Measurements from ENCODE around the gene TMEM178B. TPM values are rescaled to one million over a fixed set of nuclear protein-coding genes. Genes with fewer than 3 reads are reported as not detected.
A peak's percentile ranks its signal among the peaks of the same experiment; 100 is the strongest.

Gene TMEM178B
- total and polyA plus RNA-seq, 2 of the 13 experiments (the other 11 are each of a cell fraction or from before 2014, with no cell fraction given) = 0.01 to 0.02 TPM

- TF ChIP-seq ZNF687 (CRISPR knock-in tag; IDR thresholded peaks at IDR 0.05) (peak; percentile 41), TFE3 (CRISPR knock-in tag; IDR thresholded peaks at IDR 0.05) (no peak), DNMT3B (CRISPR knock-in tag; conservative IDR thresholded peaks at IDR 0.05) (no peak), FUBP1 (CRISPR knock-in tag; IDR thresholded peaks at IDR 0.05; ENCODE audit: borderline replicate concordance) (no peak), NR0B2 (CRISPR knock-in tag; IDR thresholded peaks at IDR 0.05) (no peak), ZNF574 (CRISPR knock-in tag; IDR thresholded peaks at IDR 0.05) (no peak), ZNF550 (CRISPR knock-in tag; IDR thresholded peaks at IDR 0.05; ENCODE audit: borderline replicate concordance) (no peak), ZNF703 (CRISPR knock-in tag; IDR thresholded peaks at IDR 0.05; ENCODE audit: borderline replicate concordance) (no peak), HBP1 (CRISPR knock-in tag; IDR thresholded peaks at IDR 0.05; ENCODE audit: low read depth) (no peak), ZSCAN20 (CRISPR knock-in tag; IDR thresholded peaks at IDR 0.05; ENCODE audit: borderline replicate concordance) (no peak), AKAP8 (CRISPR knock-in tag; IDR thresholded peaks at IDR 0.05) (no peak), NFE2 (CRISPR knock-in tag; IDR thresholded peaks at IDR 0.05) (no peak)
- TF ChIP-seq, protein P1, sequence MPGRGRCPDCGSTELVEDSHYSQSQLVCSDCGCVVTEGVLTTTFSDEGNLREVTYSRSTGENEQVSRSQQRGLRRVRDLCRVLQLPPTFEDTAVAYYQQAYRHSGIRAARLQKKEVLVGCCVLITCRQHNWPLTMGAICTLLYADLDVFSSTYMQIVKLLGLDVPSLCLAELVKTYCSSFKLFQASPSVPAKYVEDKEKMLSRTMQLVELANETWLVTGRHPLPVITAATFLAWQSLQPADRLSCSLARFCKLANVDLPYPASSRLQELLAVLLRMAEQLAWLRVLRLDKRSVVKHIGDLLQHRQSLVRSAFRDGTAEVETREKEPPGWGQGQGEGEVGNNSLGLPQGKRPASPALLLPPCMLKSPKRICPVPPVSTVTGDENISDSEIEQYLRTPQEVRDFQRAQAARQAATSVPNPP (CRISPR knock-in tag; IDR thresholded peaks at IDR 0.05) = no peak
Measured at GRCh38 chr7:141511676-141512396, 438.0 kb downstream of the TMEM178B start (continued).

Data from HepG2 (cell line).